Measurements from ENCODE around the gene RTBDN. TPM values are rescaled to one million over a fixed set of nuclear protein-coding genes. Genes with fewer than 3 reads are reported as not detected.

RTBDN gene
- total RNA-seq, 1 donor from 2014 or later: not detected

- H3K9me3 Mint-ChIP-seq: no peaks in the 10 kb centered on the region
- H3K27ac Mint-ChIP-seq: no peak overlapping the region
- no peaks in the 10 kb centered on the region for H3K27me3 Mint-ChIP-seq
- H3K4me3 Mint-ChIP-seq: no peak overlapping the region
- peaks cover 30% of the 10 kb centered on the region for H3K4me1 Mint-ChIP-seq (ENCODE audit: unreplicated experiment)
- no peaks in the 10 kb centered on the region for H3K36me3 Mint-ChIP-seq
- DNase-seq (ENCODE audit: extremely low spot score, unreplicated experiment): no peak
- no peak for TF ChIP-seq CTCF (conservative IDR thresholded peaks at IDR 0.05)
Observed at GRCh38 chr19:12786141-12786870, 48.1 kb downstream of the RTBDN start.

GRCh38 chr19:12785431-12786031 lies 48.8 kb downstream of the RTBDN start:
- DNase-seq (ENCODE audit: extremely low spot score, unreplicated experiment): no peak
- H3K27me3 Mint-ChIP-seq: no peaks in the 10 kb centered on the region

GRCh38 chr19:12784871-12785430 lies 49.4 kb downstream of the RTBDN start:
- no peak for TF ChIP-seq CTCF (conservative IDR thresholded peaks at IDR 0.05)
- DNase-seq (ENCODE audit: extremely low spot score, unreplicated experiment): no peak
- Mint-ChIP-seq H3K36me3 (no peaks in the 10 kb centered on the region), H3K9me3 (no peaks in the 10 kb centered on the region), H3K27ac (no peak overlapping the region), H3K4me3 (no peak overlapping the region), H3K4me1 (ENCODE audit: unreplicated experiment) (peaks cover 23% of the 10 kb centered on the region), H3K27me3 (no peaks in the 10 kb centered on the region)

More at GRCh38 chr19:12785431-12786031, 48.8 kb downstream of the RTBDN start:
- H3K9me3 Mint-ChIP-seq: no peaks in the 10 kb centered on the region
- no peak overlapping the region for H3K27ac Mint-ChIP-seq
- no peak overlapping the region for H3K4me3 Mint-ChIP-seq
- no peaks in the 10 kb centered on the region for H3K36me3 Mint-ChIP-seq
- TF ChIP-seq CTCF (conservative IDR thresholded peaks at IDR 0.05): no peak
- H3K4me1 Mint-ChIP-seq (ENCODE audit: unreplicated experiment): peaks cover 26% of the 10 kb centered on the region

GRCh38 chr19:12784394-12784870 lies 49.9 kb downstream of the RTBDN start:
- Mint-ChIP-seq H3K36me3 (no peaks in the 10 kb centered on the region), H3K27ac (no peak overlapping the region), H3K4me1 (ENCODE audit: unreplicated experiment) (peaks cover 25% of the 10 kb centered on the region), H3K27me3 (no peaks in the 10 kb centered on the region), H3K9me3 (no peaks in the 10 kb centered on the region), H3K4me3 (no peak overlapping the region)
- DNase-seq (ENCODE audit: extremely low spot score, unreplicated experiment): no peak
- TF ChIP-seq CTCF (conservative IDR thresholded peaks at IDR 0.05): no peak

GRCh38 chr19:12783849-12784393 lies 50.5 kb downstream of the RTBDN start:
- H3K9me3 Mint-ChIP-seq: no peaks in the 10 kb centered on the region
- no peaks in the 10 kb centered on the region for H3K36me3 Mint-ChIP-seq
- H3K4me3 Mint-ChIP-seq: peak overlapping the region; percentile 85
- H3K4me1 Mint-ChIP-seq (ENCODE audit: unreplicated experiment): peaks cover 25% of the 10 kb centered on the region
- H3K27ac Mint-ChIP-seq: no peak overlapping the region
- no peak for DNase-seq (ENCODE audit: extremely low spot score, unreplicated experiment)
- no peak for TF ChIP-seq CTCF (conservative IDR thresholded peaks at IDR 0.05)
- peaks cover 3% of the 10 kb centered on the region for H3K27me3 Mint-ChIP-seq

Measured in type B pancreatic cell (in vitro differentiated cells).